Cardiac atrium fibroblast (primary cell): ENCODE data around the gene IRF2BP2. TPM values are rescaled to one million over a fixed set of nuclear protein-coding genes. Genes with fewer than 3 reads are reported as not detected.

Experiments
- total RNA-seq: library from RNA; depleted of rRNA; stranded (reverse); fragments of >200 nt; gene quantifications from 2 replicates; pipeline ENCODE4 v1.2.3, GENCODE V29; 2015

IRF2BP2 gene
- total RNA-seq: 72.8 and 82.6 TPM in 2 replicates

DNA sequence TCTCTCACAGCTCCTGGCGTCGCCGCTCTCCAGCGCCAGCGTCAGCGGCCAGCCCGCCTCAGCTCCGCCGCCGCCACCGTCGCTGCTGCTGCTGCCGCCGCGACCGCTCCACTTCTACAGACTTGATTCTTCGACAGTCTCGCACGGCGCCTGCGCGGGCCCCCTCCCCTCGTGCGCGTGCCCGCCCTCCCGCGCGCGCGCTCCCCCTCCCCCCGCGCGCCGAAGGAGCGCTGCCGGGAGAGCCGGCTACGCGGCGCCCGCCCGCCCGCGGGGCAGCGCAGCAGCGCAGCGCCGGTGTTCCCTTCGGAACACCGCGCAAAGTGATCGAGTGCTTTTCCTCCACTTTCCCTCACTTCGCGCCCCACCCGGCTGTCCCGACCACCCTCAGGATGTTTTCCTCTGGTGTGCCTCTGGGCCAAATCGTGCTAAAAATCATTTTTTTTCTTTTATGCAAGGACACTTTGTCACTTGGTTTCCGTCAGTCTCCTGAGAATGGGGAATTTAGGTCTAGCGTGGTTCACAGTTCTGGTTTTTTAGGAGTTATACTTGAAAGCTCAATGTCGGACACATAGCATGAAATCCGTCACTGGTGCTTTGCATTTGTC is at the start of gene IRF2BP2:
TSS of gene IRF2BP2 (minus strand) at position 118 of the 605 bp plus-strand sequence. CDS start 684 bp downstream, outside the sequence.

Other genes starting within 250 kb of the IRF2BP2 start
- 7.9 and 9.4 TPM in 2 replicates for gene COA6, start 236.7 kb downstream of the IRF2BP2 start, total RNA-seq
- 13.4 and 14.3 TPM in 2 replicates for gene TARBP1, start 131.0 kb downstream of the IRF2BP2 start, total RNA-seq